ENCODE results near the gene ADAM30.

- TF ChIP-seq POLR2A (IDR thresholded peaks at IDR 0.05) (no peak), CTCF (IDR thresholded peaks at IDR 0.05) (no peak)
These were observed 4.9 kb downstream of the ADAM30 start for GRCh38 chr1:119891386-119891785.

Measured in suprapubic skin (tissue), 3 donors.